GM11168 (cell line): ENCODE data around the gene CA6.
"Not testable (repeated sequence)": the region's sequence is repeated elsewhere in the genome, so short reads cannot be mapped to it uniquely, and the experiment has no call there.

Experiments
- in situ Hi-C: fragments of 300-500 bp; cut with MboI; formaldehyde crosslinking; loops from one replicate; pipeline ENCODE4 v1.12.0; 2022; ENCODE audit warnings: low sequenced_read_pairs; ENCODE audit not compliant: unreplicated experiment

CA6 gene

DNA sequence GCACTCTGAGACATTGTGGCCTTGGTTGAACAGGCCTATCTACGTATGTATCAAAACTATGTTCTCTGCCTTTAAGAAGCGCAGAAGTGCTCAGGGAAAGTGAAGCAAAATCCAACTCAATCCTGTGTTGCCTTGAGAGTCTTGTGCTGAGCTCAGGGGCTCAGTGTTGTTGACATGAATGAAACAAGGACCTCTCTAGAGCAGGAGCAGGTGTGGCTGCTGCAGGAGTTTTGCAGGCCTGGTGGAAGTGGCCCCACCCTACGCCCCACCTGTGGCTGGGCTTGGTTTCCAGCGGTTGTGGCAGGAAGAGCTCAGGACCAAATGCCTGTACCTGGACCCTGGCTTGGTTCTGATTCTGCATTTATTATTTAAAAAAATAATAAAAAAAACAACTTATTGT lies 20.9 kb downstream of the CA6 start:
- in situ Hi-C loops: no loop called here

DNA sequence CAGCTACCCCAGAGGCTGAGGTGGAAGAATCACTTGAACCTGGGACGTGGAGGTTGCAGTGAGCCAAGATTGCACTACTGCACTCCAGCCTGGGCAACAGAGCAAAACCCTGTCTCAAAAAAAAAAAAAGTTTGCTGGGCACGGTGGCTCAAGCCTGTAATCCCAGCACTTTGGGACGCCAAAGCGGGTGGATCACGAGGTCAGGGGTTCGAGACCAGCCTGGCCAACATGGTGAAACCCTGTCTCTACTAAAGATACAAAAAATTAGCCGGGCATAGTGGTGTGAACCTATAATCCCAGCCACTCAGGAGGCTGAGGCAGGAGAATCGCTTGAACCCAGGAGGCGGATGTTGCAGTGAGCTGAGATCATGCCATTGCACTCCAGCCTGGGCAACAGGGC lies 23.2 kb downstream of the CA6 start:
- in situ Hi-C loops: not testable (repeated sequence)

DNA sequence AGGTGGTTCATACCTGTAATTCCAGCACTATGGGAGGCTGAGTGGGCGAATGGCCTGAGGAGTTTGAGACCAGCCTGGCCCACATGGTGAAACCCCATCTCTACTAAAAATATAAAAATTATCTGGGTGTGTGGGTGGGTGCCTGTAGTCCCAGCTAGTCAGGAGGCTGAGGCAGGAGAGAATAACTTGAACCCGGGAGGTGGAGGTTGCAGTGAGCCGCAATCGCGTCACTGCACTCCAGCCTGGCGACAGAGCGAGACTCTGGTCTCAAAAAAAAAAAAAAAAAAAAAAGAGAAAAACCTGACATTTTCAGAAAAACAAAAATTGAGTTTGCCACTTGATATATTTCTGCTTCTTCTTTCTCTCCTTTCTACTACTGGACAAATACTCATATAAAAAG lies 24.3 kb downstream of the CA6 start:
- in situ Hi-C loops: no loop called here

DNA sequence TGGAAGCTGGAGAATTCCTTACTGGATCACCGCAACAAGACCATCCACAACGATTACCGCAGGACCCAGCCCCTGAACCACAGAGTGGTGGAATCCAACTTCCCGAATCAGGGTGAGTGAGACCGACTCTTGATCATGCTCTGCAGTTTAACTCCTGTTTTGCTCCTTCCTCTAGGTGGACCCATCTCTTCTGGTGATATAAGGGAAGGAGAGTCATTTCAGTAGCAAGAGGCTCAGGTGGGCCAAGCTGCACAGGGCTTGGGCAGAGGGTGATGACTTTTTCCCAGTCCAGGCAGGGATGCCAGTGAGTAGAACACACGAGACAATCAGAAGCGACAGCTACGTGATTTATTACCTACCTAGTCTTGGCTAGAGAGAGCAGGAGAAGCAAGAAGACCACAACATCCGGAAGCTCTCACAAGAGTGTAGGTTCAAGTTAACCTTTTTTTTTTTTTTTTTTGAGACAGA lies 25.2 kb downstream of the CA6 start:
- in situ Hi-C loops: no loop called here

DNA sequence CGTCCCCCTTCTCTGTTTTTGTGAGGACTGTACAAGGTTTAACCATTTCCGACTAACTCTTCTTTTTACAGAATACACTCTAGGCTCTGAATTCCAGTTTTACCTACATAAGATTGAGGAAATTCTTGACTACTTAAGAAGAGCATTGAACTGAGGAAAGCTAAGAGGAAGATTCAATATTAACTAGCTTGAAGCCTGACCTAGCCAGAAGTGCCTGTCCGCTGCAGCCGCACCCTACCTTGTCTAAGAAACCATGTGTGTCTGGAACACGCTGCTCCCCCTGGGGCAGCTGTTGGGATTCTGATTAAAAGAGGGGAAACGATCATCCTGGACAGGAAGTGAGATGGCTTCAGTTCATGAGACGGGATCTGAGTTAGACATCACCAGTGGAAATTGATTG lies 28.9 kb downstream of the CA6 start:
- in situ Hi-C loops: no loop called here

DNA sequence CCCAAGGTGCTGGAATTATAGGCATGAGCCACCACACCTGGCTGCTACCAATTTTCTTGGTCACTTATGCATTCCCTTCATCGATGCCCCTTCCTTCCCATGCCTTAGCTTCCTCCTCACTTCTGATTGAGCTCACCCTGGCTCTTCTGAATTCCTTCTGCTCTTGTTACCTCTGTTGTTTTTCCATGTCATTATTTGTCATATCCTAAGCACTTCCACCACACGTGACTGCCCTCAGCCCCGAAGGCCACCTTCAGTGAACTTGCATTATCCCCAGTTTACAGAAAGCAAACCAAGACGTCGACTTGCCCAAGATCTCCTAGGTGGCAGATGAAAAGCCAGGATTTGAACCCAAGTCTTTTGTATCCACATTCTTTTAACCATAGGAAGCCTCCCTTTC lies 30.7 kb downstream of the CA6 start:
- in situ Hi-C loops: no loop called here

DNA sequence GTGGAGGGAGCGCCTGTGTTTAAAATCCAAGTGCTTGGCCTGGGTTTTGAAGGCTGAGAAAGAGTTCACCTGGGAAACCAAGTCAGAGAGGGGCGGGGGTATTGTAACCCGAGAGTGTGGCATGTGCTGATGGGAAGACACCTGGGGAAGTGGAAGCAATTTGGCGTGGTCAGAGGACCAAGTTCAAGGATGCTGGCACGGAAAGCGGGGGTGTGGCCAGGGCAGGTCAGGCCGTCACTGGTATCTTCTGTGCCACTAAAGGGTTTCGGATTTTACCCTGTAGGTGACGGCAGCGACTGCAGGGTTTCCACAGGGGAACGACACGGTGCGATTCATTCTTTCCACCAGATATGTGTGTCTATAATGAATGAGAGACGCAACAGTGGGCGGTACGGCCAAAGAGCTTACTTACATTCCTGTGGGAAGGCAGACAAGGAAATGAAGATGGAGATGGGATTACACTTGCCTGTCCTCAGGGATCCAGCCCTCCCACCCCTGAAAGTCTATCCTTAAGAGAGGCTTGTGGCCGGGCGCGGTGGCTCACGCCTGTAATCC lies 31.3 kb downstream of the CA6 start:
- in situ Hi-C loops: no loop called here

DNA sequence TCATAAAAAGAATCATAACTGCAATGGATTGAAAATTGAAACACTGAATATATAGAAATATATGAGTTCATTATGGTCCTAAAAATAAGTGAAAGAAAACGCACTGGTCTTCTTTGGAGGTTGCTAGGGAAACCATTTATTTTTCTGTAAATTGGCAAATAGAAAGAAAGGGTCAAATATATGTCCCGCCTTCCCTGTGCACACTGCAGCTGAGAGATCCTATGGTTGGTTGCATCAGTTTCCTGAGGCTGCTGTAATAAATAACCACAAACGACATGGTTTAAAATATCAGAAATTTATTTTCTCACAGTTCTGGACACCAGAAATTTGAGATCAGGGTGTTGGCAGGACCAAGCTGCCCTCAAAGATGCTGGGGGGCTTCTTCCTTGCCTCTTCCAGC lies 35.0 kb downstream of the CA6 start:
- in situ Hi-C loops: loop anchor here (10.0 kb wide), 1 partner anchor 56 kb away; no protein-coding TSS in a partner anchor

DNA sequence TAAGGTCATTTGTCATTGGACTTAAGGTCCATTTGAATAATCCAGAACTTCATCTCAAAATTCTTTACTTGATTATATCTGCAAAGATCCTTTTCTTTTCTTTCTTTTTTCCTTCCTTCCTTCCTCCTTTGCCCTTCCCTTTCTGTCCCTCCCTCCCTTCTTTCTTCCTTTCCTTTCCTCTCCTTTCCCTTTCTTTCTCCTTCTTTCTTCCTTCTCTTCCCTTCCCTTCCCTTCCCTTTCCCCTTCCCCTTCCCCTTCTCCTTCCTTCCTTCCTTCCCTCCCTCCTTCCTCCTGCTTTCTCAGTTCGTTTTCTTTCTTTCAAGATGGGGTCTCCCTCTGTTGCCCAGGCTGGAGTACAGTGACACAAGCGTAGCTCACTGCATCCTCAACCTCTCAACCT lies 35.5 kb downstream of the CA6 start:
- in situ Hi-C loops: loop anchor here (10.0 kb wide), 1 partner anchor 56 kb away; no protein-coding TSS in a partner anchor

DNA sequence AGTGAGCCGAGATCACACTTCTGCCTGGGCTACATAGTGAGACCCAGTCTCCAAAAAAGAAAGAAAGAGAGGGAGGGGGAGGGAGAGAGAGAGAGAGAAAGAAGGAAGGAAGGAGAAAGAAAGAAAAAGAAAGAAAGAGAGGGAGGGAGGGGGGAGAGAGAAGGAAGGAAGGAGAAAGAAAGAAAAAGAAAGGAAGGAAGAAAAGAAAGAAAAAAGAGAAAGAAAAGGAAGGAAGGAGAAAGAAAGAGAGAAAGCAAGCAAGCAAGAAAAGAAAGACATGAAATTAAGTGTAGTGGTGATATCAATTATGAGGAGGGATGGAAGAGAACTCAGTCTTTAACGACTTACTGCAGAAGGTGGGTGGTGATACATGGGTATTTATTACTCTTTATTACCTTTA lies 38.5 kb downstream of the CA6 start:
- in situ Hi-C loops: loop anchor here (10.0 kb wide), 1 partner anchor 59 kb away; no protein-coding TSS in a partner anchor

DNA sequence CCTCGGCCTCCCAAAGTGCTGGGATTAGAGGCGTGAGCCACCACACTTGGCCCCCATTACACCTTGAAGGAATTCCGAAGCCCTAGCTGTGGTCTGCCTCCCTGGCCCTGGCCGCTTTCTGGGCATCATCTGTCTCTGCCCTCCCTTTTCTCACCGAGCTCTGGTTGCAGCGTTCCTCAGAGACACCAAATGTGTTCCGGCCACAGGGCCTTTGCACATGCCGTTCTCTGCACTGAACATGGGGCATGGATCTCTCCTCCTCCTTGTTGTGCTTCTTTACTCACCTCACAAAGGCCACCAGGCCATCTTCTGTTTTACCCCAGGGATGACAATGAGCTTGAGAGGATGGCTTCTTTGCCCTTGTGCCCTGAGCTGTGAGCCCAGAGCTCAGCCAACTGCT lies 39.3 kb downstream of the CA6 start:
- in situ Hi-C loops: loop anchor here (10.0 kb wide), 1 partner anchor 60 kb away; no protein-coding TSS in a partner anchor

DNA sequence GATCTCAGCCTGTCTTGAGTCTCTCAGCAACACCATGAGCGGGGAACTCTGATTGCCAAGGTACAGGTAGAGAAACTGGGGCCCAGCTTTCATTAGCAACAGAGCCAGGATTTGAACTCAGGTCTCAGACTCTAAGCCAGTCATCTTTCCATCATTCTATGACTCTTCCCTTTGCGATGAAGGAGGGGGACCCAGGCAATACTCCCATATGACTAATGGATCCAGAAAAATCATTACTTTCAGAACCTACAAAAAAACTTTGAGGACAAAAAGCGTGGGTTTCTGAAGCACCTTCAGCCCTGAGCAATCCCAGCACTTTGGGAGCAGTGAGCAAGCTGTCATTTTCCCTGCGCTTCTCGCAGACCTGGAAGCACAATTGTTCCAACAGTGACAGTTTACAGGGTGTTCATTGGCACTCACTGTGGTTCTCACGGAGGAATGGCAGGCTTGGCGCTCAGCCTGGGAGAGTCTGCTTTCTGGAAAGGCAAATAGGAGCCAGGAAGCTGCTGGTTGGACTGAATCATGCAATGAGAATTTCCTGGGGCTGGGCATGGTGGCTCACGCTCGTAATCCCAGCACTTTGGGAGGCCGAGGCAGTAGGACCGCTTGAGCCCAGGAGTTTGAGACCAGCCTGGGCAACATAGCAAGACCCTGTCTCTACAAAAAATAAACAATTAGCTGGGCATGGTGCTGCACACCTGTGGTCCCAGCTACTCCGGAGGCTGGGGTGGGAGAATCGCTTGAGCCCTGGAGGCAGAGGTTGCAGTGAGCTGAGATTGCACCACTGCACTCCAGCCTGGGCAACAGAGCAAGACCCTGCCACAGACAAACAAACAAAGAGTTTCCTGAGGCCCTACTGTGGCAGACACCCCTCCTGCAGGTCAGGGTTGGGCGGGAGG lies 40.5 kb downstream of the CA6 start:
- in situ Hi-C loops: loop anchor here (10.0 kb wide), 1 partner anchor 61 kb away; no protein-coding TSS in a partner anchor

DNA sequence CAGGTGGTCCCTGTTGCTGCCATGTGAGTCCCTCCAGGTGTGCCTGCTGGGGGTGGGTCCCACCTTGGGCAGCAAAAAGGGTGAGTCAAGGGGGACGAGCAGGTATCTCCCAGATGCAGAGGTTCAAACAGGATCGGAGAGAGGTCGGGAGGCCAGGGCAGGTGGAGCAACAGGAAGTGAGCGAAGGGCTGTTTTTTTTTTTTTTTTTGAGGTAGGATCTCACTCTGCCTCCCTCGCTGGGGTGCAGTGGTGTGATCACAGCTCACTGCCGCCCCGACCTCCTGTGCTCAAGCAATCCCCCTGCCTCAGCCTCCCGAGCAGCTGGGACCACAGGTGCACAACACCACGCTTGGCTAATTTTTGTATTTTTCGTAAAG lies 41.1 kb downstream of the CA6 start:
- in situ Hi-C loops: loop anchor here (10.0 kb wide), 1 partner anchor 62 kb away; no protein-coding TSS in a partner anchor

DNA sequence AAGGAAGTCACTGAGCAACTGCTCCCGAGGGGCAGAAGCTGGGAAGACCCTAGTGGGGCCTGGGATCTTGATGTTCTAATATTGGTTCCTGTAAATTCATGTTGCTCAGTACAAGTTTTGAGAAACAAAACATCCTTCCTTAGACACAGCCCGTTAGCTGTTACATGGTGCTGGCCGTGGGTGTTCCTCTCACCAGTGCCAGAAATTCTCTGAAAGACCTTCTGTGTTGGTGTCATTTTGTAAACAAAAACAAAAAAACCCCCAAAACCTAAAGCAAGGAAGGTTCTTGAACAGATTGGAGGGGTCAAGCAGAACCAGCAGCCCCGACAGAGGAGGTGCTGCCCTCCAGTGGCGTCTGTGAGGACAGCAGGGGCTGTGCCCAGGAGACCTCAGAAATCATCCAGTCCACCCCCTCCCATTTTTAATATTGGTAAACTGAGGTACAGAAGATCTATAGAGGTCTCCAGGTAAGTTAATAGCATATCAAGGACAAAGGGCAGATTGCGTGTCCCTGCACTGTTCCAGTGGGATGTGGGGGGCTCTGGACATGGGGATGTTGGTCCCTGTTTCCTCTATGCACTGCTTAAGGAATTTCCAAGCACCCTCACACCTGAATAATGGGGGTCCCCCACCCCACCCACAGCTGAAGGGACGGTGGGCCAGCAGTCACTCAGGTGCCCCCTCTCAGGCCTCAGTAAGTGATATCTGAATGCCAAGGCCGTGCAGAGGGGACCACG lies 42.4 kb downstream of the CA6 start:
- in situ Hi-C loops: loop anchor here (10.0 kb wide), 1 partner anchor 63 kb away; no protein-coding TSS in a partner anchor

DNA sequence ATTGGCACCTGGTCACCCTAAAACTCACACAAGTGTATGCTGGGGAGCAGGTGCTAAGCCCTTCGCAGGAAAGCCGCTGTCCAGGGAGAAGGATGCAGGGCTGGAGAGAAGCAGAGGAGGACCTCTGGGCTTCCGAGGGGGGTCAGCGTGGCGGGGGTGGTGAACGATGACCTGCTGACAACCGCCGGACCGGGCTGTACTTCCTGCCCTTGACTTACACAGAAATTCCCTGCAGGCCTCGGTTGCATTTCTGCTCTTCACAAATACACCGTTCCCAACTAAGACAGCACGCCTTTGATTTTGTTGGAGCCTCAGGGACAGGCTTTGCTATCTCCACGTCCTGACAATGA lies 42.9 kb downstream of the CA6 start:
- in situ Hi-C loops: loop anchor here (10.0 kb wide), 1 partner anchor 64 kb away; no protein-coding TSS in a partner anchor

DNA sequence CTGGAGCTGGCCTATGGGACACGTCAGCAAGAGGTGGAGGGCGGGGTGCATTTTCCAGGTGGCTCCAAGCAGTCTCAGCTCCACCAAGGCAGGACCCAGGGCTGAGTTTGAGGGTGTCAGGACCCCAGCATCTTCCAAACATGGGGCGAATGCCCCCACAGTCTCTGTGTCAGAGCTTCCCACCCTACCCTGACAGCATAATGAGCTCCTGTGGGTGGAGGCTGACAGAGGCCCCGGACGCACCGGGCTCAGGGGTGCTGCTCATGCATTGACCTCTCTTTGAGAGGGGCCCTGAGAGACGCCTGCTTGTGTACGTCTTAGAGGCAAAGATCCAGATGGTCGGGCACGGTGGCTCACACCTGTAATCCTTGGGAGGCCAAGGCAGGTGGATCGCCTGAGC lies 43.4 kb downstream of the CA6 start:
- in situ Hi-C loops: loop anchor here (10.0 kb wide), 1 partner anchor 64 kb away; no protein-coding TSS in a partner anchor

DNA sequence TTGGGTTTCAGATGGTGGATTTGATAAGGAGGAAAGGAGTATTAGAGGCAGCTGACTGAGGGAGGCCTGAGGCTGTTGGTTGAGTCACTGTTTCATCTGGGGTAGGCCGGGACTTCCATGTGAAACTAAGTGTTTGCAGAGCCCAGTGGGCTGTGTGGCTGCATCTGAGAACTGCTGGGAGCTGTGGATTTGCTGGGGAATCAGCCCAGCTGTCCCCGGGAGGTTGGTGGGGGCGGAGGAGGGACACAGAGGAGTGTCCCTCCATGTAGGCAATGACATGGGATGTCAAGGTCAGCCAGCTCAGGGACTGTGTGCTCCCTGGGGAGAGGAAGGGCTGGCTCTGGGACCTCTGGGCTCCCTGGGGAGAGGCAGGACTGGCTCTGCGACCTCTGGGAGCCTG lies 44.2 kb downstream of the CA6 start:
- in situ Hi-C loops: loop anchor here (10.0 kb wide), 1 partner anchor 65 kb away; no protein-coding TSS in a partner anchor

DNA sequence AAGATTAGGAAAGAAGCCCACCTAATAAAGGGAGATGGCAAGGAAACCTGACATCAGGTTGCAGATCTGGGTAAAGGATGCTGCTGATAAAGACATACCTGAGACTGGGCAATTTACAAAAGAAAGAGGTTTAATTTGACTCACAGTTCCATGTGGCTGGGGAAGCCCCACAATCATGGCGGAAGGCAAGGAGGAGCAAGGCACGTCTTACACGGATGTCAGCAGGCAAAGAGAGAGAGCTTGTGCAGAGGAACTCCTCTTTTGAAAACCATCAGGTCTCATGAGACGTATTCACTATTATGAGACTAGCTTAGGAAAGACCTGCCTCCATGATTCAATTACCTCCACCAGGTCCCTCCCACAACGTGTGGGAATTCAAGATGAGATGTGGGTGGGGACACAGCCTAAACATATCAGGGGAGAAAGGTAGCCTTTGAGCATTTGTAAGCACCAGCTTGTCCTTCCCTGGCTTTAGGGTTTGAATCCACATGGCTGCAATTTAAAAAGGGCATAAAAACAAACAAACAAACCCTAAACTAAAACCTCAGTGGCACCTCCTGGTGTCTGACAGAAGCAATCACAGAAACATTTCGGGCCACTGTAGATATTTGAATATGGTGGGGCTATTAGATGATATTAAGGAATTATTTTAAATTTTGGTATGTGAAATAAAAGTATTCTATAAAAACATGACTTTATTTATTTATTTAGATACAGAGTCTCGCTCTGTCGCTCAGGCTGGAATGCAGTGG lies 47.4 kb downstream of the CA6 start:
- in situ Hi-C loops: no loop called here

DNA sequence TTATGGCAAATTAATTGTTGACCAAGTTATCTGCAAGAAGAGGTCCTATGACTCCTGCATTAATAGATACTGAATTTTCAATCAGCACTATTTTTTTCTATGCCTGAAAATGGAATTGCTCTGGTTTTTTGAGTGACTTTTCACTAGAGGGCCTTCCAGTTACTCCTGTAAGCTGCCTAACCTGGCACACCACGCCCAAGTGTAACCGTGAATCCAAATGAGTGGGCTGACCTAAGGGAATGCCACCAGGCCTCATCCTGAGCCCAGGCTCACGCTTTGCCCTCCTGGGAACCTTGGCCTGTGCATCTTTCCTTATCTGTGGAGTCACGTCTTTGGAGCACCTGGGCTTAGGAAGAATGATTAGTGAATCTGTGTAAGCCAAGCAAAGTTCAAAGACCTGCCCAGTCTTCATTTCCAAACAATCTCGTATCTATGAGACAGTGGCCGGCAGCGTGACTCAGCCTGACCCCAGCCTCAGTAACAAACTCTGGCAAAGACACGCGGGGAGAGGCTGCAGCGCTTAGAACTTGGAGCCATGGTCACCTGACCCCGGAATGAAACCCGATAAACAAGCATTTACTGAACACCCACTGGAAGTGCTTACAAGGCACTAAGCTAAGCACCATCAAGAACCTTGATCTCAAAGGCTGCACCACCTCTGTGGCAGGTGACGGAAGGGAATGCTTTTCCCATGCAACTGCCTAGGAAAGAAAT lies 48.5 kb downstream of the CA6 start:
- in situ Hi-C loops: not testable (repeated sequence)
